Mesenteric fat pad (tissue), 1 donor: ENCODE results near the gene DCTD. TPM values are rescaled to one million over a fixed set of nuclear protein-coding genes. Genes with fewer than 3 reads are reported as not detected.

Experiments used
- DNase-seq: peaks from one replicate; pipeline ENCODE4 v3.0.0-alpha.2; 2020; ENCODE audit warnings: low spot score
- total RNA-seq: library from RNA; stranded (reverse); fragmentation: NEBNext Ultra II Directional; extraction: Animal tissue kit (Norgen Biotek cat#: 25700); gene quantifications from one replicate; pipeline ENCODE4 v1.2.1, GENCODE V29; 2021
- donor health status: DM: yes; HTN: yes; CAD: no.

The DCTD gene
- total RNA-seq, 1 donor from 2014 or later: 107 TPM

- no peak for DNase-seq
Measured at GRCh38 chr4:182843808-182844325, 73.3 kb downstream of the DCTD start.

- no peak for DNase-seq
Measured at GRCh38 chr4:182842759-182843390, 74.3 kb downstream of the DCTD start.

GRCh38 chr4:182842104-182842600 is 75.0 kb downstream of the DCTD start:
- DNase-seq: no peak

GRCh38 chr4:182840108-182840507 is 77.1 kb downstream of the DCTD start:
- DNase-seq: no peak

Other genes with a start within 250 kb of the DCTD start
- 37.6 TPM for gene WWC2, start 181.9 kb upstream of the DCTD start, total RNA-seq